ENCODE data around the gene TEFM.

- no peak for TF ChIP-seq CTCF (IDR thresholded peaks at IDR 0.05; ENCODE audit: low read depth, low read length, poor library complexity, severe bottlenecking)
- TF ChIP-seq EZH2phosphoT487 (IDR thresholded peaks at IDR 0.05; ENCODE audit: borderline replicate concordance, low read length) = no peak
These were observed 23.1 kb upstream of the TEFM start for GRCh38 chr17:30929081-30929633.

Measured in DOHH2 (cell line).